H1 (cell line): Measurements from ENCODE around the gene GNAQ. TPM values are rescaled to one million over a fixed set of nuclear protein-coding genes. Genes with fewer than 3 reads are reported as not detected.
"Not testable (repeated sequence)": the region's sequence is repeated elsewhere in the genome, so short reads cannot be mapped to it uniquely, and the experiment has no call there.

Experiments
- CTCF ChIA-PET: fragments of 300-600 bp; sonication (Branson Sonifier 250); formaldehyde crosslinking; loops from one replicate; lab custom pipeline; 2021; ENCODE audit not compliant: partially characterized antibody; lab: Charles Lee
- POLR2A ChIA-PET: fragments of 300-600 bp; sonication (Branson Sonifier 250); formaldehyde crosslinking; loops from one replicate; lab custom pipeline; 2021; ENCODE audit warnings: inconsistent platforms; ENCODE audit not compliant: partially characterized antibody; lab: Charles Lee
- DNase-seq, 2 experiments: peaks; one replicate each; pipeline versions ENCODE4 v3.0.0 to v3.0.0-alpha.2; 2010 to 2022; ENCODE audit warnings: low spot score in 2 of 2, low read depth in 1 of 2, mixed read lengths in 1 of 2
- FAIRE-seq: peaks from 2 replicates; lab custom pipeline; 2011; peaks lifted over from hg19 to GRCh38; lab: Jason Lieb, UNC
- H2AFZ ChIP-seq: 2 replicates; pipeline ENCODE4 v1.8.1; 2012; ENCODE audit warnings: low read length, inconsistent platforms
- H2AK5ac ChIP-seq: 2 replicates; pipeline ENCODE4 v1.6.1; 2013; ENCODE audit warnings: low read depth, low read length
- H2BK120ac ChIP-seq: replicated peaks from 2 replicates; pipeline ENCODE3; 2013; ENCODE audit warnings: low read depth, low read length, inconsistent platforms
- H2BK12ac ChIP-seq: 2 replicates; pipeline ENCODE4 v1.6.1; 2013; ENCODE audit warnings: low read depth, low read length
- H2BK15ac ChIP-seq: 2 replicates; pipeline ENCODE4 v1.6.1; 2013; ENCODE audit warnings: low read length
- H2BK20ac ChIP-seq: 2 replicates; pipeline ENCODE4 v1.6.1; 2013; ENCODE audit warnings: low read length
- H2BK5ac ChIP-seq: 2 replicates; pipeline ENCODE4 v1.6.1; 2013; ENCODE audit warnings: low read depth, low read length
- H3K14ac ChIP-seq: 2 replicates; pipeline ENCODE4 v1.6.1; 2013; ENCODE audit warnings: inconsistent platforms; ENCODE audit not compliant: insufficient read length
- H3K18ac ChIP-seq: 2 replicates; pipeline ENCODE4 v1.6.1; 2013; ENCODE audit warnings: low read length; ENCODE audit errors: extremely low read depth
- H3K23ac ChIP-seq: 2 replicates; pipeline ENCODE4 v1.6.1; 2013; ENCODE audit warnings: inconsistent platforms; ENCODE audit not compliant: insufficient read length
- H3K23me2 ChIP-seq: 2 replicates; pipeline ENCODE4 v1.6.1; 2013; ENCODE audit warnings: low read depth, low read length
- H3K27ac ChIP-seq: 2 replicates; pipeline ENCODE4 v1.6.1; 2011; ENCODE audit warnings: low read depth, low read length, inconsistent platforms
- H3K27me3 ChIP-seq, 4 experiments: replicated peaks in 1 of 4; 1 replicate in 1 of 4; 2 replicates in 3 of 4; pipeline versions ENCODE4 v1.6.1 to v1.8.1; 2011 to 2013; ENCODE audit warnings: low read length in 3 of 4, mild to moderate bottlenecking in 3 of 4, inconsistent platforms in 2 of 4, mixed read lengths in 2 of 4, moderate library complexity in 1 of 4; ENCODE audit not compliant: control insufficient read depth in 3 of 4, insufficient read depth in 3 of 4; ENCODE audit errors: extremely low read depth in 1 of 4
- H3K36me3 ChIP-seq, 4 experiments: 2 replicates each; pipeline versions ENCODE4 v1.6.1 to v1.8.1; 2011 to 2013; ENCODE audit warnings: mild to moderate bottlenecking in 4 of 4, low read length in 3 of 4, moderate library complexity in 2 of 4, control low read depth in 1 of 4, inconsistent platforms in 1 of 4; ENCODE audit not compliant: insufficient read depth in 4 of 4, control insufficient read depth in 2 of 4
- H3K4ac ChIP-seq: replicated peaks from 2 replicates; pipeline ENCODE3; 2013; ENCODE audit warnings: low read length, low read depth, mixed read lengths, inconsistent platforms; ENCODE audit not compliant: insufficient read length
- H3K4me1 ChIP-seq, 4 experiments: replicated peaks in 1 of 4; 1 replicate in 1 of 4; 2 replicates in 3 of 4; pipeline versions ENCODE4 v1.6.1 to v1.8.1; 2011 to 2013; ENCODE audit warnings: low read length in 3 of 4, inconsistent platforms in 2 of 4, mixed read lengths in 1 of 4; ENCODE audit not compliant: insufficient read depth in 4 of 4, control insufficient read depth in 3 of 4
- H3K4me2 ChIP-seq, 2 experiments: 2 replicates each; pipeline versions ENCODE4 v1.6.1 to v1.8.1; 2011 to 2013; ENCODE audit warnings: low read depth in 2 of 2, low read length in 2 of 2, control low read depth in 1 of 2, inconsistent platforms in 1 of 2, mild to moderate bottlenecking in 1 of 2; ENCODE audit not compliant: insufficient read depth in 1 of 2
- H3K4me3 ChIP-seq, 4 experiments: fragments of 200-600, 300-600 bp in 1 of 4; sonication (generic), shearing (Covaris generic), sonication (Bioruptor Twin) in 1 of 4; 2 replicates each; pipeline versions ENCODE4 v1.5.1 to v1.8.1; 2011 to 2016; ENCODE audit warnings: low read length in 4 of 4, low read depth in 3 of 4, control low read depth in 2 of 4, inconsistent platforms in 2 of 4, mild to moderate bottlenecking in 2 of 4, mixed read lengths in 1 of 4, moderate library complexity in 1 of 4; ENCODE audit not compliant: insufficient read depth in 2 of 4; ENCODE audit errors: extremely low read depth in 1 of 4
- H3K56ac ChIP-seq: replicated peaks from 2 replicates; pipeline ENCODE3; 2013; ENCODE audit warnings: low read depth, mild to moderate bottlenecking, mixed read lengths, low read length, inconsistent platforms; ENCODE audit not compliant: insufficient read length
- H3K79me1 ChIP-seq: 2 replicates; pipeline ENCODE4 v1.6.1; 2013; ENCODE audit warnings: low read depth, low read length, control low read depth
- H3K79me2 ChIP-seq, 2 experiments: 2 replicates each; pipeline versions ENCODE4 v1.6.1 to v1.8.1; 2012 to 2013; ENCODE audit warnings: low read length in 2 of 2, mild to moderate bottlenecking in 2 of 2, inconsistent platforms in 1 of 2; ENCODE audit not compliant: insufficient read depth in 2 of 2, control insufficient read depth in 1 of 2
- H3K9ac ChIP-seq, 4 experiments: replicated peaks in 1 of 4; 1 replicate in 1 of 4; 2 replicates in 3 of 4; pipeline versions ENCODE4 v1.6.1 to v1.8.1; 2011 to 2013; ENCODE audit warnings: low read depth in 3 of 4, low read length in 3 of 4, control low read depth in 2 of 4, mild to moderate bottlenecking in 2 of 4, moderate library complexity in 2 of 4, inconsistent platforms in 1 of 4; ENCODE audit errors: extremely low read depth in 1 of 4
- H3K9me3 ChIP-seq, 2 experiments: 2 replicates each; pipeline versions ENCODE4 v1.6.1 to v1.8.1; 2012 to 2013; ENCODE audit warnings: mild to moderate bottlenecking in 2 of 2, moderate library complexity in 2 of 2, control low read depth in 1 of 2, inconsistent platforms in 1 of 2, low read depth in 1 of 2, low read length in 1 of 2, mixed read lengths in 1 of 2; ENCODE audit not compliant: insufficient read depth in 2 of 2
- H4K20me1 ChIP-seq, 2 experiments: replicated peaks in 1 of 2; 2 replicates each; pipeline versions ENCODE3 to v1.8.1; 2011 to 2013; ENCODE audit warnings: inconsistent platforms in 2 of 2, low read length in 2 of 2, mild to moderate bottlenecking in 1 of 2; ENCODE audit not compliant: insufficient read depth in 2 of 2, control insufficient read depth in 1 of 2
- H4K5ac ChIP-seq: 2 replicates; pipeline ENCODE4 v1.6.1; 2013; ENCODE audit warnings: low read length, low read depth, mixed read lengths, inconsistent platforms; ENCODE audit not compliant: insufficient read length
- H4K8ac ChIP-seq: 2 replicates; pipeline ENCODE4 v1.8.0; 2013; ENCODE audit warnings: mild to moderate bottlenecking, moderate library complexity, low read length, inconsistent platforms; ENCODE audit not compliant: insufficient read depth; ENCODE audit errors: extremely low read depth
- H4K91ac ChIP-seq: replicated peaks from 2 replicates; pipeline ENCODE3; 2013; ENCODE audit warnings: low read length, mixed read lengths, inconsistent platforms; ENCODE audit not compliant: insufficient read length
- BCL11A ChIP-seq, 2 experiments: IDR thresholded peaks; one replicate each; pipeline ENCODE4 v1.6.1; 2011; ENCODE audit warnings: low read depth in 2 of 2, low read length in 2 of 2, mild to moderate bottlenecking in 2 of 2
- JUN ChIP-seq: IDR thresholded peaks from 2 replicates; pipeline ENCODE4 v1.6.1; 2011; ENCODE audit warnings: low read depth, mild to moderate bottlenecking, improper control_type of control experiment, low read length
- SRF ChIP-seq: IDR thresholded peaks from 2 replicates; pipeline ENCODE4 v1.6.1; 2011; ENCODE audit warnings: mild to moderate bottlenecking, low read depth, low read length, moderate library complexity
- WGBS, 2 experiments: shearing (Covaris generic) in 1 of 2; methylation state at CpG; one replicate each; pipeline versions ENCODE4 v1.1.6 to v1.1.7; 2013 to 2015; ENCODE audit warnings: low lambda C conversion rate in 2 of 2, mixed read lengths in 2 of 2, inconsistent platforms in 1 of 2, low coverage in 1 of 2, missing lambda C conversion rate in 1 of 2; ENCODE audit not compliant: insufficient replicate concordance in 2 of 2, insufficient coverage in 1 of 2, insufficient read length in 1 of 2; ENCODE audit errors: extremely low coverage in 1 of 2, missing lambda C conversion rate in 1 of 2; 5-methylcytosine and 5-hydroxymethylcytosine counted together
- polyA plus RNA-seq, 7 experiments: library from polyadenylated mRNA; depleted of rRNA in 3 of 7; stranded (reverse) in 5 of 7; unstranded in 2 of 7; fragments of >200 nt in 5 of 7; fragments of 200-250 nt in 2 of 7; gene quantifications; 1 replicate in 5 of 7; 2 replicates in 1 of 7; 4 replicates in 1 of 7; pipeline versions ENCODE4 v1.2.1 to v1.2.3, GENCODE V29; 2011 to 2013; ENCODE audit warnings: missing spikeins in 2 of 7, mixed read lengths in 2 of 7
- total RNA-seq: library from RNA; stranded (reverse); fragmentation: NEBNext Ultra II Directional; extraction: Animal tissue kit (Norgen Biotek cat#: 25700); gene quantifications from 2 replicates; pipeline ENCODE4 v1.2.1, GENCODE V29; 2021

GNAQ gene
- total and polyA plus RNA-seq, 2 of the 8 experiments (the other 6 are each of a cell fraction or from before 2014, with no cell fraction given): 22.8 to 63.8 TPM

- TF ChIP-seq BCL11A (IDR thresholded peaks at IDR 0.05; ENCODE audit: low read depth in 2 of 2, low read length in 2 of 2) (no peak), SRF (no peak), JUN (no peak)
Measured at GRCh38 chr9:77882294-77882693, 149.3 kb downstream of the GNAQ start (continued).

DNA sequence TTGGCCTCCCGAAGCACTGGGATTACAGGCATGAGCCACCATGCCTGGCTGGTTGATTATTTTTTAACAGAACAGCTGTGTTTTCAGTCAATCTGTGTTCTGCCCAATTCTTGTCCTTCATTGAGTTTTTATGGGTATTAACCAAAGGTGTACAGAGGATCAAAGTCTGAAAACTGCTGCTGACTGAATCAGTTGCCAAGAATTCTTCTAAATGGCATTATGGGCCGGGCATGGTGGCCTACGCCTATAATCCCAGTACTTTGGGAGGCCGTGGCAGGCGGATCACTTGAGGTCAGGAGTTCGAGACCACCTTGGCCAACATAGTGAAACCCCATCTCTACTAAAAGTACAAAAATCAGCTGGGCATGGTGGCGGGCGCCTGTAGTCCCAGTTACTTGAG, 150.0 kb downstream of the GNAQ start:
- H2BK120ac ChIP-seq, H3K79me1 ChIP-seq, H4K20me1 ChIP-seq, H4K8ac ChIP-seq, H3K23ac ChIP-seq, H3K56ac ChIP-seq, H3K27me3 ChIP-seq, H3K36me3 ChIP-seq, H3K4me3 ChIP-seq, H3K23me2 ChIP-seq, H2AFZ ChIP-seq, H4K5ac ChIP-seq, H3K4me1 ChIP-seq, H3K9me3 ChIP-seq, H3K27ac ChIP-seq, H2BK20ac ChIP-seq, H4K91ac ChIP-seq, FAIRE-seq, H2BK15ac ChIP-seq, H2BK5ac ChIP-seq, H3K14ac ChIP-seq, H3K18ac ChIP-seq, POLR2A ChIA-PET, DNase-seq, H2AK5ac ChIP-seq, H2BK12ac ChIP-seq, H3K4ac ChIP-seq, H3K4me2 ChIP-seq, H3K9ac ChIP-seq: not testable (repeated sequence)
- H3K79me2 ChIP-seq: peaks cover 0 to 12% of the 10 kb centered on the region in 2 experiments; a peak in 2 of 4 replicates
- CTCF ChIA-PET: interaction anchor here (0.6 to 2.0 kb wide), 5 partner anchors 15 to 282 kb away, joined by 3 to 12 read pairs (median 3); no protein-coding TSS in a partner anchor
- 91% methylated on average over 8 of the region's 8 CpGs; no CpG with 5 or more reads in 1 of the 2 experiments for WGBS, 2 experiments
